ENCODE results near the gene OR4X2.
"Not testable (repeated sequence)": the region's sequence is repeated elsewhere in the genome, so short reads cannot be mapped to it uniquely, and the experiment has no call there.

The OR4X2 gene

DNA sequence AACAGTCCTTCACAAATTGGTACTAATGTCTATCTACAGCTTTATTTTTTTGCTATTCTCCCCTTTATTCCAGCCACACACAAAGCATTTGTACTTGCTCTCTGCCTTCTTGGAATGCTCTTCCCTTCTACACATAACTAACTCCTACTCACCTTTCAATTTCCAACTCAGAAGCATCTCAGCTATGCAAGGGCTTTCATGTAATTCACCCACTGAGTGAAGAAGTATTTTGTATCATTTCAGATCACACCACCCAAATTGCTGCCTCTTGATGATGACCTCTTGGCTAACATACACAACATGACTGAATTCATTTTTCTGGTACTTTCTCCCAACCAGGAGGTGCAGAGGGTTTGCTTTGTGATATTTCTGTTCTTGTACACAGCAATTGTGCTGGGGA, at the start of gene OR4X2:
TSS of gene OR4X2 (plus strand) at position 301 of the 400 bp plus-strand sequence. CDS start at position 301, 0 bp downstream.
- DNase-seq (ENCODE audit: low spot score): no peak

- DNase-seq (ENCODE audit: low spot score): no peak
These were observed 37.0 kb upstream of the OR4X2 start for GRCh38 chr11:48207881-48208280.

DNA sequence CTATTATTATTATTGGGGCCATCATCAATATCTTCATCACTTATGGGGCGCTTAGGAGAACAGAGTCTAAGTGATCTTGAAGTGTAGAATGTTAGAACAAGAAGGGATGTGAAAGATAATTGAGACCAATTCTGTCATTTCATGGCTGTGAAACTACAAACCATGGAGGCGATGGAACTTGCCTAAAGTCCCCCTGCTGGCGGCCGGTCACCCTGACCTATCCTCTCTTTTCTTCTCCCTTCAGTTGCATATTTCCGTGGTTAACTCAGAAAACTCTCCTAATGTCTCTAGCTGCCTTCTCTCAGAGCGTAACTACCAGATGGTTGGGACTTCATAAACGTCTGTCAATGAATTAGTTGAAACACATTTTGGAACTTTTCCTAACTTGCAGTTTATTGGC, 34.9 kb upstream of the OR4X2 start:
- DNase-seq (ENCODE audit: low spot score): peak; percentile 18

DNA sequence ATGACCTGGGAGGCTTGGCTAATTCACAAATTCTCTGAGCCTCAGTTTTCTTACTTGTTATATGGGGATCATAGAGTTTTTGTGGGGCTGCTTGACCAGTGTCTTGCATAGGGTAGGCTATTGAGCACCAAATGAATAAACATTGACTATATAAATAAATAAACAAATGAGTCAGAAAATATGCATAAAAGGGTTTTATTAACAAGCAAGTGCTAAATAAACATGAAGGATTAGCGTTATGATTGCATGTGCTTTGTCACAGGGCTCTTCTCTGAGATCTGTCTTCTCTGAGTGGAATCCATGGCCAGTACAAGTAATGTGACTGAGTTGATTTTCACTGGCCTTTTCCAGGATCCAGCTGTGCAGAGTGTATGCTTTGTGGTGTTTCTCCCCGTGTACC, 28.4 kb upstream of the OR4X2 start, which contains the start of gene OR4B1:
TSS of gene OR4B1 (plus strand) at position 301 of the 400 bp plus-strand sequence. CDS start at position 301, 0 bp downstream.
- no peak for DNase-seq (ENCODE audit: low spot score)

- no peak for DNase-seq (ENCODE audit: low spot score)
These were observed 16.1 kb upstream of the OR4X2 start for GRCh38 chr11:48228761-48229160.

GRCh38 chr11:48230057-48230456, 14.8 kb upstream of the OR4X2 start:
- DNase-seq (ENCODE audit: low spot score): not testable (repeated sequence)

GRCh38 chr11:48237727-48238126, 7.2 kb upstream of the OR4X2 start:
- DNase-seq (ENCODE audit: low spot score): no peak

GRCh38 chr11:48242501-48242900, 2.4 kb upstream of the OR4X2 start:
- DNase-seq (ENCODE audit: low spot score): no peak

GRCh38 chr11:48248902-48249301, 4.0 kb downstream of the OR4X2 start:
- no peak for DNase-seq (ENCODE audit: low spot score)

GRCh38 chr11:48261600-48261999, 16.7 kb downstream of the OR4X2 start:
- no peak for DNase-seq (ENCODE audit: low spot score)

GRCh38 chr11:48263423-48263911, 18.6 kb downstream of the OR4X2 start, which contains the start of gene OR4X1:
TSS of gene OR4X1 (plus strand) at chr11:48263861. CDS start at chr11:48263861, 0 bp downstream.
- no peak for DNase-seq (ENCODE audit: low spot score)

DNA sequence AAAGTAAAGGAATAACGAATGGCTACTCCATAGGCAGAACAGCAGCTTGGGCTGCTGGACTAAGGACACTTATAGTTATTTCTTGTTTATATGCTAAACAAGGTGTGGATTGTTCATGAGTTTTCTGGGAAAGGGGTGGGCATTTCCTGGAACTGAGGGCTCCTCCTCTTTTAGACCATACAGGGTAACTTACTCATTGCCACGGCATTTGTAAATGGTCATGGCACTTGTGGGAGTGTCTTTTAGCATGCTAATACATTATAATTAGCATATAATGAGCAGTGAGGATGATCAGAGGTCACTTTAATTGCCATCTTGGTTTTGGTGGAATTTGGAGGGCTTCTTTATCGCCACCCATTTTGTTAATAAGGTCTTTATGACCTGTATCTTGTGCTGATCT, 25.7 kb downstream of the OR4X2 start:
- no peak for DNase-seq (ENCODE audit: low spot score)

DNA sequence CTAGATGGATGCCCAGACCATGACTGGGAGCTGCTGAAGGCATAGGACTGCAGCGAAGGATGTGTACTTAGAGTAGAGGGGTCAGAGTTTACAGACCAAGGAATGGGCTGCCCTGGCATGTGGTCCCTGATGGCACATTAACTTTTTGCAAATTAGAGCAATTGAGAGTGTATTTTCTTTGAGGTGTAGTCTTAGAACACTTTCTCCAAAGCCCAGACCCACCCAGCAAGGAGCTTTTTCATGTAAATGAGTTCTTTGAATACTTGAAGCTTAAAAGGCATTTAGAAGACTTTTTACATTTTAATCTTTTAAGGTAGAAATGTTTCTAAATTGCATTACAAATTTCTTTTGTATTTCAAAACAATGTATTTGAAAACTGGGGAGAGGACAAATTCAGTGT, 27.7 kb downstream of the OR4X2 start:
- no peak for DNase-seq (ENCODE audit: low spot score)
